ENCODE data around the gene FBLN2. TPM values are rescaled to one million over a fixed set of nuclear protein-coding genes. Genes with fewer than 3 reads are reported as not detected.

FBLN2 gene
- total RNA-seq, 1 donor, result 54.6 TPM

DNA sequence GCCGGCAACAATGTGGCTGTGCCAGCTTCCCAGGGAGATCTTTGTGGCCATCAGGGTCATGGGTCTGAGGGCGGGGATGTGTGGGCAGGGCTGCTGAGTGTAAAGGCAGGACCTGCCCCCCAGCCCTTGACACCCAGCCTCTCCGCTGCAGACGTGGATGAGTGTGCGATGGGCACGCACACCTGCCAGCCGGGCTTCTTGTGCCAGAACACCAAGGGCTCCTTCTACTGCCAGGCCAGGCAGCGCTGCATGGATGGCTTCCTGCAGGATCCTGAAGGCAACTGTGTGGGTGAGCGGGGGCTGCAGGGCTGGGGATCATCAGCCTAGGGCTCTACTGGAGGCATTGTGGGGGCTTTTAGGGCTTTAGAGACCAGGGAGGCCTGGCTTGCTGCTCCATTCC lies 78.8 kb downstream of the FBLN2 start:
- H2AFZ ChIP-seq (ENCODE audit: low read length), result no peak overlapping the region
- no peaks in the 10 kb centered on the region for H3K4me1 ChIP-seq (ENCODE audit: insufficient read depth, low read length)
- no peaks in the 10 kb centered on the region for H3K27me3 ChIP-seq (ENCODE audit: insufficient read depth, low read length)
- H3K4me3 ChIP-seq (ENCODE audit: insufficient read depth, low read length), result no peak overlapping the region
- H3K79me2 ChIP-seq (ENCODE audit: insufficient read depth, low read length), result no peaks in the 10 kb centered on the region
- H4K20me1 ChIP-seq (ENCODE audit: insufficient read depth, low read length), result no peaks in the 10 kb centered on the region
- DNase-seq (ENCODE audit: insufficient read length, low spot score, missing footprints), result peak; percentile 69
- H3K4me2 ChIP-seq (ENCODE audit: insufficient read depth, low read length), result no peak overlapping the region
- H3K9me3 ChIP-seq (ENCODE audit: low read depth, low read length), result no peaks in the 10 kb centered on the region
- no peaks in the 10 kb centered on the region for H3K36me3 ChIP-seq (ENCODE audit: insufficient read depth, low read length)
- H3K27ac ChIP-seq (ENCODE audit: low read depth, low read length), result no peak overlapping the region
- TF ChIP-seq, protein P1, sequence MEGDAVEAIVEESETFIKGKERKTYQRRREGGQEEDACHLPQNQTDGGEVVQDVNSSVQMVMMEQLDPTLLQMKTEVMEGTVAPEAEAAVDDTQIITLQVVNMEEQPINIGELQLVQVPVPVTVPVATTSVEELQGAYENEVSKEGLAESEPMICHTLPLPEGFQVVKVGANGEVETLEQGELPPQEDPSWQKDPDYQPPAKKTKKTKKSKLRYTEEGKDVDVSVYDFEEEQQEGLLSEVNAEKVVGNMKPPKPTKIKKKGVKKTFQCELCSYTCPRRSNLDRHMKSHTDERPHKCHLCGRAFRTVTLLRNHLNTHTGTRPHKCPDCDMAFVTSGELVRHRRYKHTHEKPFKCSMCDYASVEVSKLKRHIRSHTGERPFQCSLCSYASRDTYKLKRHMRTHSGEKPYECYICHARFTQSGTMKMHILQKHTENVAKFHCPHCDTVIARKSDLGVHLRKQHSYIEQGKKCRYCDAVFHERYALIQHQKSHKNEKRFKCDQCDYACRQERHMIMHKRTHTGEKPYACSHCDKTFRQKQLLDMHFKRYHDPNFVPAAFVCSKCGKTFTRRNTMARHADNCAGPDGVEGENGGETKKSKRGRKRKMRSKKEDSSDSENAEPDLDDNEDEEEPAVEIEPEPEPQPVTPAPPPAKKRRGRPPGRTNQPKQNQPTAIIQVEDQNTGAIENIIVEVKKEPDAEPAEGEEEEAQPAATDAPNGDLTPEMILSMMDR (IDR thresholded peaks at IDR 0.05; ENCODE audit: extremely low read depth, low read depth, low read length), result no peak

DNA sequence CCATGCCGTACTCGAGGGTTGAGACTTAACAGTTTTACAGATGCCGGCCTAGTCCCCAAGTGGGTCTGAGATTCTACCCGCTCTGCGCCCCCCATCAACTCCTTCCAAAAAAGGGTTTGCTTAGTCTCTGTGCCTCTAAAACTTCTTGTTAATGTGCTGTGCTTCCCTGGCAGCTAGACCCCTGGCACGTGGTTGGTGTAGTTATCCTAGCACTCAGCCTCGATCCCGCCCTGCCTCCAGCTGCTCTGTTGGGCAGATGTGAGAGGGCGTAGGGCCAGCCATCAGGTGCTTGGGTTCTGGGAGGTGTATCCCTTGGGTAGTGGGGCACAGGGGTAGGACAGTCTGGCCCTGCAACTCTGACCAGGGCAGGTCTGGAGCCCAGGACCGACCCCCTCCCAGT lies 79.5 kb downstream of the FBLN2 start:
- H4K20me1 ChIP-seq (ENCODE audit: insufficient read depth, low read length), result no peaks in the 10 kb centered on the region

DNA sequence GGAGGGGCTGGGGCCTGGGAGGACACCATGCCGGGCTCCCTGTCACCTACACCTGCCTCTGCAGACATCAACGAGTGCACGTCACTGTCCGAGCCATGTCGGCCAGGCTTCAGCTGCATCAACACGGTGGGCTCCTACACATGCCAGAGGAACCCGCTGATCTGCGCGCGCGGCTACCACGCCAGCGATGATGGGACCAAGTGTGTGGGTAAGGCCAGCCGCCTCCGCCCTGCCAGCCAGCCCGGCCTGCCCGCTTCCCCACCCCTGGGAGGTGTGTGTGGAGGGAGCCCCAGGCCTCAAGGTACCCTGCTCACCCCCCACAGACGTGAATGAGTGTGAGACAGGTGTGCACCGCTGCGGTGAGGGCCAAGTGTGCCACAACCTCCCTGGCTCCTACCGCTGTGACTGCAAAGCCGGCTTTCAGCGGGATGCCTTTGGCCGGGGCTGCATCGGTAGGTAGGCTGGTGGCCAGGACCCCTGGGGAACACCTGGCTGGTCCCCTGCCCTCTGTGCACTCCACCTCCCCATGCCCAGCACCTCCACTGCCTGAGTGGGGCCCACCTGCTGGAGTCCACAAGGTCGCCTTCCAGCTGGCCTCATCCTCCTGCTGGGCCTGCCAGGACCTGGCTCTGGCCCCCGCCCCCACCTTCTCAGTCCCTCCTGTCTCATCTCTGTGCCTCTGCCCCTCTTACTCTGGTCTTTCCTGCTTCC lies 80.1 kb downstream of the FBLN2 start:
- no peaks in the 10 kb centered on the region for H4K20me1 ChIP-seq (ENCODE audit: insufficient read depth, low read length)
- no peak overlapping the region for H3K4me3 ChIP-seq (ENCODE audit: insufficient read depth, low read length)
- no peak overlapping the region for H3K27ac ChIP-seq (ENCODE audit: low read depth, low read length)
- DNase-seq (ENCODE audit: insufficient read length, low spot score, missing footprints), result peak; percentile 73
- TF ChIP-seq, protein P1 (IDR thresholded peaks at IDR 0.05; ENCODE audit: extremely low read depth, low read depth, low read length), result no peak
- H3K36me3 ChIP-seq (ENCODE audit: insufficient read depth, low read length), result no peaks in the 10 kb centered on the region
- no peaks in the 10 kb centered on the region for H3K4me1 ChIP-seq (ENCODE audit: insufficient read depth, low read length)
- no peaks in the 10 kb centered on the region for H3K79me2 ChIP-seq (ENCODE audit: insufficient read depth, low read length)
- H3K4me2 ChIP-seq (ENCODE audit: insufficient read depth, low read length), result no peak overlapping the region
- no peaks in the 10 kb centered on the region for H3K9me3 ChIP-seq (ENCODE audit: low read depth, low read length)
- no peaks in the 10 kb centered on the region for H3K27me3 ChIP-seq (ENCODE audit: insufficient read depth, low read length)
- H2AFZ ChIP-seq (ENCODE audit: low read length), result no peak overlapping the region

More for the DNA sequence above, 79.5 kb downstream of the FBLN2 start:
- TF ChIP-seq, protein P1 (IDR thresholded peaks at IDR 0.05; ENCODE audit: extremely low read depth, low read depth, low read length), result no peak
- H3K4me3 ChIP-seq (ENCODE audit: insufficient read depth, low read length), result no peak overlapping the region
- H3K9me3 ChIP-seq (ENCODE audit: low read depth, low read length), result no peaks in the 10 kb centered on the region
- peak; percentile 44 for DNase-seq (ENCODE audit: insufficient read length, low spot score, missing footprints)
- H3K27ac ChIP-seq (ENCODE audit: low read depth, low read length), result no peak overlapping the region
- H3K27me3 ChIP-seq (ENCODE audit: insufficient read depth, low read length), result no peaks in the 10 kb centered on the region
- H3K36me3 ChIP-seq (ENCODE audit: insufficient read depth, low read length), result no peaks in the 10 kb centered on the region
- no peaks in the 10 kb centered on the region for H3K79me2 ChIP-seq (ENCODE audit: insufficient read depth, low read length)
- no peaks in the 10 kb centered on the region for H3K4me1 ChIP-seq (ENCODE audit: insufficient read depth, low read length)
- no peak overlapping the region for H3K4me2 ChIP-seq (ENCODE audit: insufficient read depth, low read length)
- H2AFZ ChIP-seq (ENCODE audit: low read length), result no peak overlapping the region

DNA sequence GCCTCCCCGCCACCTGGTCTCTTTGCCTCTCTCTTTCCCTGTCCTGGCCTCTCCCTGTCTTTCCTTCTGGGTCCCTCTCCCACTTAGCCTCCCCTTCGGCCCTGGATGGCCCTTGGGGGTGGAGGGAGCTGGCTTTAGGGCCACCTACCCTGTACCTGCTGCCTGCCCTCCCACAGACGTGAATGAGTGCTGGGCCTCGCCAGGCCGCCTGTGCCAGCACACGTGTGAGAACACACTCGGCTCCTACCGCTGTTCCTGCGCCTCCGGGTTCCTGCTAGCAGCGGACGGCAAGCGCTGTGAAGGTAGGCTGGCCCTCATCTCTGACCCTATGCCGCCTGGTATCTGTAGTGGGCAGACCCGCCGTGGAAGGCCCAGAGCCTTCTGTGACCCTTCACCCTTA lies 80.7 kb downstream of the FBLN2 start:
- H4K20me1 ChIP-seq (ENCODE audit: insufficient read depth, low read length), result no peaks in the 10 kb centered on the region
- no peaks in the 10 kb centered on the region for H3K4me1 ChIP-seq (ENCODE audit: insufficient read depth, low read length)
- DNase-seq (ENCODE audit: insufficient read length, low spot score, missing footprints), result peak; percentile 29
- TF ChIP-seq, protein P1 (IDR thresholded peaks at IDR 0.05; ENCODE audit: extremely low read depth, low read depth, low read length), result no peak
- H3K27me3 ChIP-seq (ENCODE audit: insufficient read depth, low read length), result no peaks in the 10 kb centered on the region
- H3K36me3 ChIP-seq (ENCODE audit: insufficient read depth, low read length), result no peaks in the 10 kb centered on the region
- no peaks in the 10 kb centered on the region for H3K9me3 ChIP-seq (ENCODE audit: low read depth, low read length)
- H3K4me2 ChIP-seq (ENCODE audit: insufficient read depth, low read length), result no peak overlapping the region
- H3K4me3 ChIP-seq (ENCODE audit: insufficient read depth, low read length), result no peak overlapping the region
- no peak overlapping the region for H2AFZ ChIP-seq (ENCODE audit: low read length)
- no peak overlapping the region for H3K27ac ChIP-seq (ENCODE audit: low read depth, low read length)
- no peaks in the 10 kb centered on the region for H3K79me2 ChIP-seq (ENCODE audit: insufficient read depth, low read length)

All from osteoblast (primary cell).